Measurements from ENCODE around the gene EML6. TPM values are rescaled to one million over a fixed set of nuclear protein-coding genes. Genes with fewer than 3 reads are reported as not detected.

The EML6 gene
- total and polyA plus RNA-seq, 2 of the 8 experiments (the other 6 are each of a cell fraction or from before 2014, with no cell fraction given): 1.2 to 1.6 TPM

GRCh38 chr2:54771166-54771885 is 47.9 kb downstream of the EML6 start (continued):
- TF ChIP-seq, protein P1, sequence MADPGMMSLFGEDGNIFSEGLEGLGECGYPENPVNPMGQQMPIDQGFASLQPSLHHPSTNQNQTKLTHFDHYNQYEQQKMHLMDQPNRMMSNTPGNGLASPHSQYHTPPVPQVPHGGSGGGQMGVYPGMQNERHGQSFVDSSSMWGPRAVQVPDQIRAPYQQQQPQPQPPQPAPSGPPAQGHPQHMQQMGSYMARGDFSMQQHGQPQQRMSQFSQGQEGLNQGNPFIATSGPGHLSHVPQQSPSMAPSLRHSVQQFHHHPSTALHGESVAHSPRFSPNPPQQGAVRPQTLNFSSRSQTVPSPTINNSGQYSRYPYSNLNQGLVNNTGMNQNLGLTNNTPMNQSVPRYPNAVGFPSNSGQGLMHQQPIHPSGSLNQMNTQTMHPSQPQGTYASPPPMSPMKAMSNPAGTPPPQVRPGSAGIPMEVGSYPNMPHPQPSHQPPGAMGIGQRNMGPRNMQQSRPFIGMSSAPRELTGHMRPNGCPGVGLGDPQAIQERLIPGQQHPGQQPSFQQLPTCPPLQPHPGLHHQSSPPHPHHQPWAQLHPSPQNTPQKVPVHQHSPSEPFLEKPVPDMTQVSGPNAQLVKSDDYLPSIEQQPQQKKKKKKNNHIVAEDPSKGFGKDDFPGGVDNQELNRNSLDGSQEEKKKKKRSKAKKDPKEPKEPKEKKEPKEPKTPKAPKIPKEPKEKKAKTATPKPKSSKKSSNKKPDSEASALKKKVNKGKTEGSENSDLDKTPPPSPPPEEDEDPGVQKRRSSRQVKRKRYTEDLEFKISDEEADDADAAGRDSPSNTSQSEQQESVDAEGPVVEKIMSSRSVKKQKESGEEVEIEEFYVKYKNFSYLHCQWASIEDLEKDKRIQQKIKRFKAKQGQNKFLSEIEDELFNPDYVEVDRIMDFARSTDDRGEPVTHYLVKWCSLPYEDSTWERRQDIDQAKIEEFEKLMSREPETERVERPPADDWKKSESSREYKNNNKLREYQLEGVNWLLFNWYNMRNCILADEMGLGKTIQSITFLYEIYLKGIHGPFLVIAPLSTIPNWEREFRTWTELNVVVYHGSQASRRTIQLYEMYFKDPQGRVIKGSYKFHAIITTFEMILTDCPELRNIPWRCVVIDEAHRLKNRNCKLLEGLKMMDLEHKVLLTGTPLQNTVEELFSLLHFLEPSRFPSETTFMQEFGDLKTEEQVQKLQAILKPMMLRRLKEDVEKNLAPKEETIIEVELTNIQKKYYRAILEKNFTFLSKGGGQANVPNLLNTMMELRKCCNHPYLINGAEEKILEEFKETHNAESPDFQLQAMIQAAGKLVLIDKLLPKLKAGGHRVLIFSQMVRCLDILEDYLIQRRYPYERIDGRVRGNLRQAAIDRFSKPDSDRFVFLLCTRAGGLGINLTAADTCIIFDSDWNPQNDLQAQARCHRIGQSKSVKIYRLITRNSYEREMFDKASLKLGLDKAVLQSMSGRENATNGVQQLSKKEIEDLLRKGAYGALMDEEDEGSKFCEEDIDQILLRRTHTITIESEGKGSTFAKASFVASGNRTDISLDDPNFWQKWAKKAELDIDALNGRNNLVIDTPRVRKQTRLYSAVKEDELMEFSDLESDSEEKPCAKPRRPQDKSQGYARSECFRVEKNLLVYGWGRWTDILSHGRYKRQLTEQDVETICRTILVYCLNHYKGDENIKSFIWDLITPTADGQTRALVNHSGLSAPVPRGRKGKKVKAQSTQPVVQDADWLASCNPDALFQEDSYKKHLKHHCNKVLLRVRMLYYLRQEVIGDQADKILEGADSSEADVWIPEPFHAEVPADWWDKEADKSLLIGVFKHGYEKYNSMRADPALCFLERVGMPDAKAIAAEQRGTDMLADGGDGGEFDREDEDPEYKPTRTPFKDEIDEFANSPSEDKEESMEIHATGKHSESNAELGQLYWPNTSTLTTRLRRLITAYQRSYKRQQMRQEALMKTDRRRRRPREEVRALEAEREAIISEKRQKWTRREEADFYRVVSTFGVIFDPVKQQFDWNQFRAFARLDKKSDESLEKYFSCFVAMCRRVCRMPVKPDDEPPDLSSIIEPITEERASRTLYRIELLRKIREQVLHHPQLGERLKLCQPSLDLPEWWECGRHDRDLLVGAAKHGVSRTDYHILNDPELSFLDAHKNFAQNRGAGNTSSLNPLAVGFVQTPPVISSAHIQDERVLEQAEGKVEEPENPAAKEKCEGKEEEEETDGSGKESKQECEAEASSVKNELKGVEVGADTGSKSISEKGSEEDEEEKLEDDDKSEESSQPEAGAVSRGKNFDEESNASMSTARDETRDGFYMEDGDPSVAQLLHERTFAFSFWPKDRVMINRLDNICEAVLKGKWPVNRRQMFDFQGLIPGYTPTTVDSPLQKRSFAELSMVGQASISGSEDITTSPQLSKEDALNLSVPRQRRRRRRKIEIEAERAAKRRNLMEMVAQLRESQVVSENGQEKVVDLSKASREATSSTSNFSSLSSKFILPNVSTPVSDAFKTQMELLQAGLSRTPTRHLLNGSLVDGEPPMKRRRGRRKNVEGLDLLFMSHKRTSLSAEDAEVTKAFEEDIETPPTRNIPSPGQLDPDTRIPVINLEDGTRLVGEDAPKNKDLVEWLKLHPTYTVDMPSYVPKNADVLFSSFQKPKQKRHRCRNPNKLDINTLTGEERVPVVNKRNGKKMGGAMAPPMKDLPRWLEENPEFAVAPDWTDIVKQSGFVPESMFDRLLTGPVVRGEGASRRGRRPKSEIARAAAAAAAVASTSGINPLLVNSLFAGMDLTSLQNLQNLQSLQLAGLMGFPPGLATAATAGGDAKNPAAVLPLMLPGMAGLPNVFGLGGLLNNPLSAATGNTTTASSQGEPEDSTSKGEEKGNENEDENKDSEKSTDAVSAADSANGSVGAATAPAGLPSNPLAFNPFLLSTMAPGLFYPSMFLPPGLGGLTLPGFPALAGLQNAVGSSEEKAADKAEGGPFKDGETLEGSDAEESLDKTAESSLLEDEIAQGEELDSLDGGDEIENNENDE (IDR thresholded peaks at IDR 0.05; ENCODE audit: insufficient replicate concordance, low read length): no peak
- TF ChIP-seq SP1 (IDR thresholded peaks at IDR 0.05; ENCODE audit: low read depth, low read length) (no peak), RFX5 (IDR thresholded peaks at IDR 0.05; ENCODE audit: borderline replicate concordance, low read depth, low read length) (no peak), RAD21 (IDR thresholded peaks at IDR 0.05 in 1 of 2, conservative IDR thresholded peaks at IDR 0.05 in 1 of 2; ENCODE audit: low read depth in 2 of 2, low read length in 2 of 2) (no peak), RNF2 (IDR thresholded peaks at IDR 0.05; ENCODE audit: borderline replicate concordance, low read depth, low read length, missing control alignments, poor library complexity, severe bottlenecking) (no peak), EP300 (IDR thresholded peaks at IDR 0.05; ENCODE audit: borderline replicate concordance in 1 of 2, low read depth in 2 of 2, low read length in 2 of 2) (no peak), TEAD4 (IDR thresholded peaks at IDR 0.05; ENCODE audit: low read depth, low read length) (no peak), RXRA (IDR thresholded peaks at IDR 0.05; ENCODE audit: insufficient read depth, low read depth, low read length) (no peak), CHD2 (IDR thresholded peaks at IDR 0.05; ENCODE audit: low read length) (no peak)
